ENCODE data around the gene RNF41. TPM values are rescaled to one million over a fixed set of nuclear protein-coding genes. Genes with fewer than 3 reads are reported as not detected.
A peak's percentile ranks its signal among the peaks of the same experiment; 100 is the strongest.

RNF41 gene
- total and polyA plus RNA-seq, 5 experiments from 2014 or later = 34.2 to 45.1 (median 35.7) TPM

DNA sequence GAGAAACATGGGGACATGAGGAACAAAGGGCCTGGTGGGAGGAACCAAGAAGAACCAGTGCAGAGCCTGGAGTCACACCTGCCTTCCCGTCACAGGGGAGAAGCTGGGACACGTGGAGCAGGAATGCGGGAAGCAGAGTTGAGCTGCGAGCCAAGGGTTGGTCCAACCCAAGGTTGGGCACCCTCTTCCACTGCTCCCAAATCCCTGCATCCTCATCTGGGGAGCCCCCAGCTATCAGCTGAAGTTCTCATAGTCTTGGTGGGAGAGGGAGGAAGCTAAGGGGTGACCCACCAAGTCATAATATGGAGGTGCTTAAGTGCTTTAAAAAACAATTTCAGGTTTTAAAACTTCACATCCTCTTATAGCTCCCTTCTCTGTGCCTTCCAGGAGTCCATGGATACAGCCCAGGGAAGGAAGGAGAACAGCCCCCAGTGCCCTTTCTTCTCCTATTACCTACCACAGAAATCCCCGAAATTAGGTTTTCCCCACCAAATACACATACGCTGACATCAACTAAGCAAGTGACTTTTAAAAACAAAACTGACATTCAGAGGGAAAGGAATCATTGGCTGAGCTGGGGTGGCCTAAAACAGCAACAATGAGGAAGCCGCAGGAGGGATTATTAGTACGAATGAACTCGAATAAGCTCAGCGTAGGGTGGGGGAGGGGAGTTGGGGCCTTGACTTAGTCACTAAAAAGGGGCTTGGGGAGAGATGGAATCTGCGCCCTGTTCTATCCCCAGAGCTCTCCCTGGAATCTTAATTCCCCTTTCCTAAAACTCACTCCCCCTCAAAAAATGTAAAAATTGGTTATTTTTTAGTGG is 59.0 kb downstream of the RNF41 start:
- Mint-ChIP-seq H3K9me3 (no peaks in the 10 kb centered on the region), H3K36me3 (peaks cover 10 to 74% (median 12%) of the 10 kb centered on the region in 3 donors), H3K27me3 (no peaks in the 10 kb centered on the region), H3K27ac (peak overlapping the region in 8 of 10 donors; percentile 25 to 96 (median 68)), H3K4me1 (peaks cover 28 to 45% (median 36%) of the 10 kb centered on the region in 4 donors), H3K4me3 (peak overlapping the region in 1 of 10 donors; percentile 21)
- POLR2A ChIA-PET = interaction anchor here (0.7 to 13.3 kb wide), 11 partner anchors 9 to 137 kb away, joined by 3 to 163 read pairs (median 5); partner anchors contain the start of genes ESYT1, MYL6B, RNF41 and SMARCC2
- no peak for DNase-seq
- no peak for ATAC-seq

DNA sequence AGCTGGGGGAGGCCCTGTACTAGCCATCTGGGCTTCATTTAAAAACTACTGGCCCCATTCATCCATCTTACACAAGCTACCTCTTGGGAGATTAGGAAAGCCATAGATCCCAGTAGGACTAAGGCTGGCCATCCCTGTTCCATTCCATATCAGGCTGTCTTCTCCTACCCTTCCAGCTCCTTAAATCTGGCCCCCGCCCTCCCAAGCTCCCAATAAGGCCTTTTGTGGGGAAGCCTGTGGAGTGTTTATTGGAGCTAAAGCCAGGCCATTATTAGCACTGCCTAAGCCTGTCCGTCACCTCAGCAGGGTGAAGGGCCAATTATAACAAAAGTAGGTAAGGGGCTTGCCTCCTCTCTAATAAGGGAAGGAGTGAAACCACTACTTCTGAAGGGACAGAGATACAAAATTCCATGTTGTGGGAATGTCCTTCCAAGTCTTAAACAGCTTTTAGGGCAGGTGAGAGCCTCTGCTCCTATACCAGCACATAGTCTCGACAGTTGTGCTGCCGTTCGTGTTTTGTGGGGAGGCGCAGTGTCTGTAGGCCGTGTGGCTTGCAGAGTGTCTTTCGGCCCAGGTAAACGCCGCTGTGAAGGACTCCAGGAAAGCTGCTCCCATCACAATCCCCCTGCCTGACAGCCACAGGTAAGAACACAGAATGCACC is 59.9 kb downstream of the RNF41 start:
- Mint-ChIP-seq H3K4me1 (peaks cover 32 to 53% (median 44%) of the 10 kb centered on the region in 4 donors), H3K4me3 (peak overlapping the region in 9 of 10 donors; percentile 1 to 99 (median 93)), H3K36me3 (peaks cover 6 to 67% (median 8%) of the 10 kb centered on the region in 3 donors), H3K9me3 (no peaks in the 10 kb centered on the region), H3K27me3 (no peaks in the 10 kb centered on the region), H3K27ac (peak overlapping the region; percentile 78 to 100 (median 98))
- no peak for ATAC-seq
- no peak for DNase-seq
- POLR2A ChIA-PET = interaction anchor here (0.6 to 13.3 kb wide), 15 partner anchors 11 to 154 kb away, joined by 3 to 163 read pairs (median 4); partner anchors contain the start of genes ESYT1, MYL6B, SMARCC2 and ZC3H10

DNA sequence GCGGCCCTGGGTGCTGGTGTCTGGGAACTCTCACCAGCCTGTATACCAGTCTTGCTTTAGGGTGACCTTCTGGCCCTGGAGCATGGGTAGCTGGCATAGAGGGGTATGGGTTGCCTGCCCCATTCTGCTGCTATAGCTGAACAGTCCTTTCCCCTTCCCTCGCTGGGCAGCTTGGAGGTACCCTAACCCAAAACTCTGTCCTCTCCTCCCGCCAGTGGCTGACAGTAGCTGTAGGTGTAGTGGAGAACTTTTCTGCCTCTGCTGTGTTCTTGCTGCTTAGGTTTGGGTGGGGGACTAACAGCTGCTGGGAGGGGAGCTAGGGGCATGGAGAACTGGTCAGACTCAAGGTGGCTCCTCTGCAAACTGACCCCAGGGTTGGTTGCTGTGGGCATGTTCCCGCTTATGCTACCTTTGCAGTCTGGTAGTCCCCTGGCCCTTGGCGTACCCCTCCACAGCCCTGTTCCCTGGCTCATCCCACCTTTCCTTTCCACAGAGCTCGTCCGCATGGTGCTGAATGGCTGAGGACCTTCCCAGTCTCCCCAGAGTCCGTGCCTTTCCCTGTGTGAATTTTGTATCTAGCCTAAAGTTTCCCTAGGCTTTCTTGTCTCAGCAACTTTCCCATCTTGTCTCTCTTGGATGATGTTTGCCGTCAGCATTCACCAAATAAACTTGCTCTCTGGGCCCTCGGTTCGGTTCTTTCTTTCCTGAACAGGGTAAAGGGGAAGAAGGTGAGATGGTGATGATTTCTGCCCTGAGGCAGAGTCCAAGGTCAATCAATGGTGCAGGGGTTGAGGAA is 60.6 kb downstream of the RNF41 start:
- H3K4me3 Mint-ChIP-seq = peak overlapping the region; percentile 93 to 99 (median 98)
- POLR2A ChIA-PET = interaction anchor here (0.6 to 13.3 kb wide), 16 partner anchors 8 to 565 kb away, joined by 3 to 163 read pairs (median 4); partner anchors contain the start of genes ESYT1, MYL6B, SMARCC2 and ZC3H10
- no peaks in the 10 kb centered on the region for H3K27me3 Mint-ChIP-seq
- H3K27ac Mint-ChIP-seq = peak overlapping the region; percentile 88 to 100 (median 98)
- peaks cover 6 to 60% (median 8%) of the 10 kb centered on the region in 3 donors for H3K36me3 Mint-ChIP-seq
- no peaks in the 10 kb centered on the region for H3K9me3 Mint-ChIP-seq
- peaks cover 32 to 53% (median 45%) of the 10 kb centered on the region in 4 donors for H3K4me1 Mint-ChIP-seq
- ATAC-seq = no peak
- DNase-seq = no peak

DNA sequence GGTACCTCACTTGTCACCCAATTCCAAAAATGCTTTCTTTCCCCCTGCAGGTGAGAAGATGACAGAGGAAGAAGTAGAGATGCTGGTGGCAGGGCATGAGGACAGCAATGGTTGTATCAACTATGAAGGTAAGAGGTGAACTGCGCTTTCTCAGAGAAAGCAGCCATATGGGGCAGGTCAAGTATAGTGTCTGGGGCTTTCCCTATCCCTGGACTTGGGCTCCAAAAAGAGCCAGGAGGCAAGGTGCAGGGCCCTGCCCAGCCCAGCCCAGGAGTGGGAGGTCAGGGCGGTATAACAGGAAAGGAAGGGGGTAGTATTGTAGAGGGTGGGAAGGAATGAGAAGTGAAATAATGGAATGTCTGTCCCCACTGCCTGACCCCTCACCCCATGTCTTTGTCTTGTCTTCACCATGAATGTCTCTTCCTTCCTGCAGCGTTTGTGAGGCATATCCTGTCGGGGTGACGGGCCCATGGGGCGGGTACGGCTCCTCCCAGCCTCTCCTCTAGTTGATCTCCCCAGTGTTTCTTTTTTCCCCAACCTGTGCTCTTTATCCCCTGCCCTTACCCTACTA is 61.4 kb downstream of the RNF41 start:
- Mint-ChIP-seq H3K9me3 (no peaks in the 10 kb centered on the region), H3K36me3 (peaks cover 6 to 52% (median 8%) of the 10 kb centered on the region in 3 donors), H3K27ac (peak overlapping the region; percentile 88 to 100 (median 98)), H3K27me3 (no peaks in the 10 kb centered on the region), H3K4me3 (peak overlapping the region; percentile 93 to 99 (median 98)), H3K4me1 (peaks cover 35 to 53% (median 49%) of the 10 kb centered on the region in 4 donors)
- DNase-seq = peak; percentile 38 to 77 (median 58)
- POLR2A ChIA-PET = interaction anchor here (0.5 to 13.3 kb wide), 15 partner anchors 9 to 289 kb away, joined by 3 to 163 read pairs (median 4); partner anchors contain the start of genes ESYT1, MYL6B, PA2G4 and RNF41
- ATAC-seq = peak; percentile 24 to 62

DNA sequence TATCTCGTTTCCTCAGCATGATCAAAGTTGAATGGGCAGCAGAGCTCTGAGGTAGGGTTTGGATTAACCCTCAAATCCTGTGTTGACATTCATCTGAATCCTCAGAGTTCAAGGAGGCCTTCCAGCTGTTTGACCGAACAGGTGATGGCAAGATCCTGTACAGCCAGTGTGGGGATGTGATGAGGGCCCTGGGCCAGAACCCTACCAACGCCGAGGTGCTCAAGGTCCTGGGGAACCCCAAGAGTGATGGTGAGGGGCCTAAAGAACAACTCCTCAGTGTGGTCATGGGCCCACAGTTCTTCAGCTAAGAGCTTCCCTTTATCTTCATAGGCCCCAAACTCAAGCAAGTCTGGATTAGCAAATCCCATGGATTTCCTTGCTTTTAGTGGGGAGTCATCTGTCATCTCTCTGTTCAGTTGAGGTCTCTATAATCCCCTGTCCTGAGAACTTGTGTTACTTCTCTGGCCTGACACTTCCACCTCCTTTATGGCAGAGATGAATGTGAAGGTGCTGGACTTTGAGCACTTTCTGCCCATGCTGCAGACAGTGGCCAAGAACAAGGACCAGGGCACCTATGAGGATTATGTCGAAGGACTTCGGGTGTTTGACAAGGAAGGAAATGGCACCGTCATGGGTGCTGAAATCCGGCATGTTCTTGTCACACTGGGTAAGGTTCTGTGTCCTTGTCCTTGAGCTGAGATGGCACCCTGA is 62.1 kb downstream of the RNF41 start:
- no peaks in the 10 kb centered on the region for H3K9me3 Mint-ChIP-seq
- peak overlapping the region; percentile 93 to 99 (median 98) for H3K4me3 Mint-ChIP-seq
- H3K27ac Mint-ChIP-seq = peak overlapping the region; percentile 95 to 100 (median 98)
- no peaks in the 10 kb centered on the region for H3K27me3 Mint-ChIP-seq
- ATAC-seq (no peak), DNase-seq (no peak)
- H3K4me1 Mint-ChIP-seq = peaks cover 36 to 53% (median 50%) of the 10 kb centered on the region in 4 donors
- POLR2A ChIA-PET = interaction anchor here (0.5 to 13.3 kb wide), 15 partner anchors 10 to 290 kb away, joined by 3 to 163 read pairs (median 3); partner anchors contain the start of genes ANKRD52, COQ10A, ESYT1 and PA2G4
- H3K36me3 Mint-ChIP-seq = peaks cover 6 to 48% (median 8%) of the 10 kb centered on the region in 3 donors

DNA sequence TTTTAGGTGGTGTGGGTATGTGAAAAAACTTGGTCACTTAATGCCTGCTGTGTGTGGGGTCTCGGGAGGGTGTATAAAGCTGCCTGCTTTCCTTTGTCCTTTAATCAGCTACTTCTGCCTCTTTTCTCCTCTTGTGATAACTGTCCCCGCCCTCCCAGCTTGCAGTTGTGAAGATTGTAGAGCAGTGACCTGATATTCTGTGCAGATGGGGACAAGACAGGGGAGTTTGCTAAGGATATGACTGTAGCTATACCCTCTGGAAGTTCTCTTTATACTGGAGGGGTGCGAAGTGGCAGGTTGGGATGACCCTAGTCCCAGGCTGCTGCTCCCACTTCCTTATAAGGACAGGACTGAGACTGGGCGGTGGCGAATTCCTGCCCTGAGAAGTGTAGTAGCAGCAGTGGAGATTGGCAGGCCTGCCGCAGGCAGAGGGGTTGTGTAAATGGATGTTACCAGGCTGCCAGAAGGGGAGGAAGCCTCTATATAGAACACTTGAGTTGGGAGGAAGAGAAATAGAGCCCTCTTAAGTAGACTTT is 62.7 kb downstream of the RNF41 start:
- H3K27ac Mint-ChIP-seq = peak overlapping the region; percentile 95 to 100 (median 98)
- no peaks in the 10 kb centered on the region for H3K27me3 Mint-ChIP-seq
- DNase-seq = peak in 4 of 10 donors; percentile 23 to 31 (median 26)
- H3K36me3 Mint-ChIP-seq = peaks cover 6 to 42% (median 8%) of the 10 kb centered on the region in 3 donors
- H3K4me3 Mint-ChIP-seq = peak overlapping the region; percentile 93 to 99 (median 98)
- H3K9me3 Mint-ChIP-seq = no peaks in the 10 kb centered on the region
- no peak for ATAC-seq
- POLR2A ChIA-PET = interaction anchor here (0.6 to 13.3 kb wide), 15 partner anchors 9 to 290 kb away, joined by 3 to 163 read pairs (median 6); partner anchors contain the start of genes ANKRD52, COQ10A, ESYT1 and PA2G4
- peaks cover 36 to 51% (median 48%) of the 10 kb centered on the region in 4 donors for H3K4me1 Mint-ChIP-seq

DNA sequence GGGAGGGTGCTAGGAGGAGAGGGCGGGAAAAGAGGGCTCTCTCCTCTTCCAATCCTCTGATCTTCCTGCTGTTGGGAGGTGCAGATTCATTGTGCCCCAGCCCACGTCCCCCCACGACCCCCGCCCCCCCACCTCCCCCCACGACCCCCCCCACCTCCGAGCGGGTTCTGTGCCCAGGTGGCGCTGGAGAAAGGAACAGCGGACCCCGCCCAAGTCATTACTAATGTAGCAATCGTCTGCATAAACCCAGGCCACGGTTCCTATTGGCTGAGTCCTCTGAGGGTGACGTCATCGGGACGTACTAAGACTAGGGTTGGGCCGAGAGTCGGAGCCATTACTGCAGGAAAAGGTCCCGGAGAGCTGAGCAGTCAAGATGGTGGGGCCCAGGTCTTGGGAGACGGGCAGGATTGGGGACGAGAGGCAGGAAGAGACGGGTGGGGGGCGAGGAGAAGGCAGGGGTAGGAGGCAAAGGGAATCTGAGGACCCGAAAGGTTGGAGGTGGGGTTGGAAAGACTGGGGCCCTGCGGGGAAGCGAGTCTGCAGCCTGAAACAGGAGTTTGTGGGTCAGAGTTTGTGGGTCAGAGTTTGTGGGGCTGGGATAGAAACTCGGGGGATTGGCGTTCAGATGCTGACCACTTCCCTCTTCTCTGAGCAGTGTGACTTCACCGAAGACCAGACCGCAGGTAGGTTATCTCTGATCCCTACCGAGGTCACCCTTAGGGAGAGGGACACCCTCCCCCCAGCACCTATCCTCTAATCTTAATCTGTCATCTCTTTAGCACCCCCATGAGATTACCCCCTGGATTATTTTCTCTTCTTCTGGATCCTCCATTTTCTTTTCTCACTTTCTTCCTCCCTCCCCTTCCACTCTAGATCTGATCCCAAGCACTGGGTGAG is 63.4 kb downstream of the RNF41 start, which contains the start of gene MYL6:
TSS of gene MYL6 (plus strand) at position 331 of the 897 bp plus-strand sequence. CDS start at position 374, 43 bp downstream.
- POLR2A ChIA-PET = interaction anchor here (0.7 to 13.3 kb wide), 12 partner anchors 8 to 185 kb away, joined by 3 to 163 read pairs (median 10); partner anchors contain the start of genes ANKRD52, COQ10A, ESYT1 and PA2G4
- Mint-ChIP-seq H3K27ac (peak within 1 kb of the TSS; percentile 95 to 100 (median 98)), H3K4me1 (peaks cover 32 to 54% (median 49%) of the 10 kb centered on the region in 4 donors), H3K27me3 (no peaks in the 10 kb centered on the region), H3K36me3 (peaks cover 2 to 35% (median 8%) of the 10 kb centered on the region in 3 donors), H3K4me3 (peak within 1 kb of the TSS; percentile 93 to 99 (median 98)), H3K9me3 (no peaks in the 10 kb centered on the region)
- peak; percentile 72 to 97 (median 90) for DNase-seq
- peak; percentile 85 to 87 for ATAC-seq

DNA sequence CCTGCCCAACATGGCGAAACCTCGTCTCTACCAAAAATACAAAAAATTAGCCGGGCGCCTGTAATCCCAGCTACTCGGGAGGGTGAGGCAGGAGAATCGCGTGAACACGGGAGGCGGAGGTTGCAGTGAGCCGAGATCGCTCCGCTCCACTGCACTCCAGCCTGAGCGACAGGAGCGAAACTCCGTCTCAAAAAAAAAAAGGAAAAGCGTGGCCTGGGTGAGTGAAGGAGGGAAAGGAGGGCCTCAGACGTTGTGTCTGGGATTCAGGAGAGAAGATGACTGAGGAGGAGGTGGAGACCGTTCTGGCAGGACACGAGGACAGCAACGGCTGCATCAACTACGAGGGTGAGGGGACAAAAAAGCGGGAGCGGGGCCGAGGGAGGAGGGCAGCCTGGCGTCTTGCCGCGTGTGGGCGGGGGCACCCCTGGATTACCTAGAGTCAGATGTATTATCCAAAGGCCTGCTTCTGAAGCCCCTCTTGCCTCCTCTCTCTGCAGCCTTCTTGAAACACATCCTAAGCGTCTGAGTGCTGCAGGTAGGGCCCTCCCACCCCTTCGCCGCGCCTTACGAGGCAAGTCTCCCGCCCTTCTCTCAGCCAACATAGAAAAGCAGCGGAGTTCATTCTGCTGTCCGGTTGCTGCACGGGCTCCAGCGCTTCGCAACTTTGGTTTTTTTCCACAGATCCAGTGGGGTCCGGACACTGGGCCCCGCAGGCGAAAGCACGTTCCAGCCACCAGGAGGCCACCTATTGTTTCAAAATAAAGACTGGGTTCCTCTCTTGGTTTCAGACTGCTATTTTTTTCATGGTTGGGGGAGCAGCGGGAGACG is 64.3 kb downstream of the RNF41 start:
- POLR2A ChIA-PET = interaction anchor here (0.7 to 13.3 kb wide), 12 partner anchors 13 to 168 kb away, joined by 3 to 163 read pairs (median 8); partner anchors contain the start of genes COQ10A, ESYT1, RNF41 and SMARCC2
- H3K4me3 Mint-ChIP-seq = peak overlapping the region; percentile 93 to 99 (median 98)
- H3K27ac Mint-ChIP-seq = peak overlapping the region; percentile 94 to 100 (median 98)
- DNase-seq = peak in 9 of 10 donors; percentile 28 to 76 (median 57)
- peaks cover 2 to 26% (median 8%) of the 10 kb centered on the region in 3 donors for H3K36me3 Mint-ChIP-seq
- H3K27me3 Mint-ChIP-seq = no peaks in the 10 kb centered on the region
- no peaks in the 10 kb centered on the region for H3K9me3 Mint-ChIP-seq
- ATAC-seq = peak; percentile 50 to 55
- H3K4me1 Mint-ChIP-seq = peaks cover 32 to 62% (median 55%) of the 10 kb centered on the region in 4 donors

All from naive thymus-derived CD8-positive, alpha-beta T cell (primary cell).